Stimulated activated naive B cell treated with anti-CD40 and anti-IgM and Interleukin-4, amounts not matched to agents 10 μg/mL and 1 μg/mL and 100 μg/mL, for 72 hours (primary cell): ENCODE results near the gene FAM53A.

Experiments used
- ATAC-seq, 2 donors: fragments of 150-1000 bp; cut with Tn5 transposase; replicated peaks; 2 replicates each; pipeline ENCODE4 v1.10.0; 2021; ENCODE audit warnings: moderate library complexity in 1 of 2
- DNase-seq: peaks from one replicate; pipeline ENCODE4 v3.0.0; 2021
- H3K27ac Mint-ChIP-seq: one replicate; pipeline ENCODE4 v1.8.0; 2022; ENCODE audit warnings: mild to moderate bottlenecking, mixed read lengths
- H3K27me3 Mint-ChIP-seq, 2 donors: one replicate each; pipeline ENCODE4 v1.8.0; 2022; ENCODE audit warnings: mixed read lengths in 2 of 2
- H3K36me3 Mint-ChIP-seq, 2 donors: one replicate each; pipeline ENCODE4 v1.8.0; 2022; ENCODE audit warnings: mixed read lengths in 2 of 2, mild to moderate bottlenecking in 1 of 2
- H3K4me1 Mint-ChIP-seq, 2 donors: one replicate each; pipeline ENCODE4 v1.8.0; 2022; ENCODE audit warnings: mixed read lengths in 2 of 2, mild to moderate bottlenecking in 1 of 2
- H3K4me3 Mint-ChIP-seq, 2 donors: one replicate each; pipeline ENCODE4 v1.8.0; 2022; ENCODE audit warnings: mild to moderate bottlenecking in 2 of 2, mixed read lengths in 2 of 2, moderate library complexity in 1 of 2
- H3K9me3 Mint-ChIP-seq, 2 donors: one replicate each; pipeline ENCODE4 v1.8.0; 2022; ENCODE audit warnings: mixed read lengths in 2 of 2, mild to moderate bottlenecking in 1 of 2

Gene FAM53A

DNA sequence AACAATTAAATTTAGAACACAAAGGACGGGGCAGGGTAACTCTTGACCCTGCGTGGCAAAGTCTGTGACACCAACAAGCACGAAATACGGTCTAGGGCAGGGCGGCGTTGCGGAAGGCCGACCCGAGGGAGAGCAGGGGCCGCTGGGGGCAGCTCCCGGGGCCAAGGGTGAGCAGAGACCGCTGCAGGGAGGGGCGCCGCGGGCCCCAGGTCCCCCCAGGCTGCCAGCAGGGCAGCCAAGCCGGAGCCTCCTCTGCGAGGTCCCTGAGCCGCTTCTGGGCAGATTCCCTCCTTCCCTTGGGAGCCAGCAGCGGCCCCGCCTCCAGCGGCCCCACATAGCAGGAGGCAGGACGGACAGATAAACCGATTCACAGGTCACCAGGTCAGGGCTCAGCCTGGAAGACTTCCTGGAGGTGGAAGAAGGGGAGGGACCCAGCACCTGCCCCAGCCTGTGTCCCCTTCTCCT, 90.2 kb downstream of the FAM53A start:
- Mint-ChIP-seq H3K4me1 (no peaks in the 10 kb centered on the region), H3K27me3 (peaks cover 11 to 12% of the 10 kb centered on the region in 2 donors), H3K4me3 (no peak overlapping the region), H3K9me3 (peaks cover 10 to 11% of the 10 kb centered on the region in 2 donors), H3K27ac (no peak overlapping the region), H3K36me3 (peaks cover 6 to 10% of the 10 kb centered on the region in 2 donors)
- ATAC-seq: no peak
- DNase-seq: no peak

GRCh38 chr4:1593458-1593857, 90.7 kb downstream of the FAM53A start:
- no peak overlapping the region for H3K27ac Mint-ChIP-seq
- H3K9me3 Mint-ChIP-seq: peaks cover 11 to 13% of the 10 kb centered on the region in 2 donors
- no peaks in the 10 kb centered on the region for H3K4me1 Mint-ChIP-seq
- peaks cover 11 to 12% of the 10 kb centered on the region in 2 donors for H3K27me3 Mint-ChIP-seq
- DNase-seq (no peak), ATAC-seq (no peak)
- no peak overlapping the region for H3K4me3 Mint-ChIP-seq
- H3K36me3 Mint-ChIP-seq: peaks cover 6 to 10% of the 10 kb centered on the region in 2 donors

GRCh38 chr4:1592709-1593417, 91.2 kb downstream of the FAM53A start:
- H3K27ac Mint-ChIP-seq: no peak overlapping the region
- no peak overlapping the region for H3K4me3 Mint-ChIP-seq
- ATAC-seq: no peak
- no peaks in the 10 kb centered on the region for H3K4me1 Mint-ChIP-seq
- H3K36me3 Mint-ChIP-seq: peaks cover 6 to 10% of the 10 kb centered on the region in 2 donors
- H3K27me3 Mint-ChIP-seq: peaks cover 11 to 12% of the 10 kb centered on the region in 2 donors
- H3K9me3 Mint-ChIP-seq: peaks cover 11 to 17% of the 10 kb centered on the region in 2 donors
- no peak for DNase-seq

DNA sequence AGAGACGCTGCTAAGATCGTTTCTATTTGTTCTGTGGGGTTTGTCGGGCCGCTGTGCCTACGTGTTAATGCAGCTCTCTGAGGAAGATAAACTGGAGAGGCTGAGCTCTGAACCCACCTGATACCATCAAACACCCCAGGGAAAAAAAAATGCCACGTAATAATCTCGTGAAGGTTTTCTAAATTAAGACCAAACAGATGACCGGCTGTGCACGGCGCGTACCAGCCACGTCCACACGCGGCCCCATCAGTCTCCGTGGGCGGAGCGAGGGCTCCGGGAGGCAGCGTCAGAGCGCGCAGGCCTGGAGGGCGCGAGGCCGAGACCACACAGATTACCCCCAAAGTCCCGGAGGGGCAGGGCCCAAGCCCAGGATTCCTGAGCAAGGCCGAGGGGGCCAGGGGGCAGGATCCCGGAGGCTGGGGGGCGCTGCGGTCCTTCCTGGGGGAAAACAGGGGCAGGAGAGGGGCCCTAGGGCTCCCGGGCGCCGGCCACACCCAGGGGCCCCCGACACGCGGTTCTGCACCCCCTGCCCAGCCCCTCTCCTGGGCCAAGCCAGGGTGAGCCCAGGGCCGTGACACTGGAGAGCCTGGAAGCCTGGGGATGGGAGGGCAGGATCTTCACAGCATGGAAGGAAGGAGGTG, 91.9 kb downstream of the FAM53A start:
- Mint-ChIP-seq H3K36me3 (peaks cover 6 to 10% of the 10 kb centered on the region in 2 donors), H3K4me1 (no peaks in the 10 kb centered on the region), H3K4me3 (no peak overlapping the region), H3K27ac (no peak overlapping the region), H3K27me3 (peaks cover 11 to 12% of the 10 kb centered on the region in 2 donors), H3K9me3 (peaks cover 11 to 17% of the 10 kb centered on the region in 2 donors)
- ATAC-seq (no peak), DNase-seq (no peak)

DNA sequence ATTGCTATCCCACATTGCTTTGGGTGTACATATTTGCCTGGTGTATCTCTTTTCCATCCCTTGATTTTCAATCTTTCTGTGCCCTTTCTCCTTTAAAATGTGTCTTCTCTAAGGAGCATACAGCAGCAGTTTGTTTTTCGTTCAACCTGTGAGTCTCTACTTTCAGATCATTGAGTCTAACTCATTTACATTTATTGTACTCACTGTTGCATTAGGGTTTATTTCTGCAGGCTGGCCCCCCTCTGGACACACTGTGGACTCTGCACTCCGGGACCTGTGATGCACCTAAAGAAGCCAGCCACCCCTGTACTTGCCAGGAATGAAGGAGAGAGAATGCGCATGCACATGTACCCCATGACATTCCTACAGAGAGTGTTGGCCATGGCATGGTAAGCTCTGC, 93.0 kb downstream of the FAM53A start:
- peaks cover 11 to 21% of the 10 kb centered on the region in 2 donors for H3K9me3 Mint-ChIP-seq
- H3K27ac Mint-ChIP-seq: no peak overlapping the region
- peaks cover 6 to 8% of the 10 kb centered on the region in 2 donors for H3K36me3 Mint-ChIP-seq
- H3K4me1 Mint-ChIP-seq: no peaks in the 10 kb centered on the region
- H3K4me3 Mint-ChIP-seq: no peak overlapping the region
- peaks cover 8 to 11% of the 10 kb centered on the region in 2 donors for H3K27me3 Mint-ChIP-seq
- DNase-seq (no peak), ATAC-seq (no peak)

DNA sequence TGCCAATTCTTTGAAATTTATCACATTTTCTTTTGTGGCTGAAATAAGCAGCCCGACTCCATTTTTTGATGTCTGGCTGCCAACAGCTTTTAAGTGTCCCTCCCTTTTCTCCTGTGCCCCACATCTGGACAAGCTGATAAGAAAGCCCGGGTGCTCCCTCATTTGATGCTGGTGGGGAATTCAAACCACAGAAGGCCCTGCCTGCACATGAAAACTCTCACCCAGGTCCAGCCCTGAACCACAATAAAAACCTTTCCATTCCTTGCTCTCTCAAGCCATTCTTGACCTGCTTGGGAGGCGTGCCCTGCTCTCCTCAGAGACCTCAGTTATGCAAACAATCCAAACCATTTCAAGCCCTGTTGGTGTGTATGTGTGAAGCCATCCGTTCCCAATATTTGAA, 93.9 kb downstream of the FAM53A start:
- Mint-ChIP-seq H3K4me3 (no peak overlapping the region), H3K4me1 (no peaks in the 10 kb centered on the region), H3K27ac (no peak overlapping the region), H3K9me3 (peaks cover 11 to 21% of the 10 kb centered on the region in 2 donors), H3K36me3 (peaks cover 6 to 8% of the 10 kb centered on the region in 2 donors), H3K27me3 (peaks cover 8 to 11% of the 10 kb centered on the region in 2 donors)
- DNase-seq (no peak), ATAC-seq (no peak)
